Measurements from ENCODE around the gene TNIK.
"Not testable (repeated sequence)": the region's sequence is repeated elsewhere in the genome, so short reads cannot be mapped to it uniquely, and the experiment has no call there.

The TNIK gene

DNA sequence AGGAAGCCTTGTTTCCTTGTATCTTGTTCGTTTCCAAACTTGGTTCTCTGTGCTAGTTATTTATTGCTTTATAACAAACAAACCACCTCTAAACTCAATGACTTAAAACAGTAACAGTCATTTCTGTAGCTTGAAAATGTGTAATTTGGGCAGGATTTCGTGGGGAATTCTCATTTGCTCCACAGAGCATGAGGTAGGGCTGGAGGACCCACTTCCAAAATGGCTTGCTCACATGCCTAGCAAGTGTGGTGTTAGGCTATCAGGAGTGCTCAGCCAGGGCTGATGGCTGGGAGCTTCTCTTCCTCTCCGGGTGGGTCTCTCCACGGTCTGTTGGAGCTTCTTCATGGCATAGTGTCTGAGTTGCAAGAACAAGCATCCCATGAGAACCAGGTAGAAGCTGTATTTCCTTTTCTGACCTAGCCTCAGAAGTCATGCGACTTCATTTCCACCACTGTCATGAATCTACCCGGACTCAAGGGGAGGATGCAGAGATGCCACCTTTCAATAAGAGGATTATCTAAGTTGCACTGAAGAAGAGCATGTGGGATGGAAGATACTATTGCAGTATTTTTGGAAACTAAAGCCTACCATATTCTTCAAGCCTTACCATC, 8.2 kb upstream of the TNIK start:
- no peak for DNase-seq

DNA sequence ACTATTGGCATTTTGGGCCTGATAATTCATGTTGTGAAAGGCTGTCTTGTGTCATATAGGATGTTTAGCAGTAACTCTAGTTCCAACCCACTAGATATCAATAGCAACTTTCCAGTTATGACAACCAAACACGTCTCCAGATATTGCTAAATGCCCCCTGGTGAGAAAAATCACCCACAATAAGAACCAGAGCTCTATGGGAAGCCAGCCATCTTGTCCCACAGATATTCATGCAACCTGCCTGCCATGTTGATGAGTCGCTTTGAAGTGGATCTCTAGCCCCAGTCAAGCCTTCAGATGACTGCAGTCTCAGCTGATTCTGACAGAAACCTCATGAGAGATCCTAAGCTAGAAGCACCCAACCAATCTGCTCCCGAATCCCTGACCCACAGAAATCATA, 5.6 kb upstream of the TNIK start:
- DNase-seq, result no peak

- DNase-seq, result no peak
Measured at GRCh38 chr3:171464462-171464861, 4.3 kb upstream of the TNIK start.

- no peak for DNase-seq
Measured at GRCh38 chr3:171462224-171462623, 2.0 kb upstream of the TNIK start.

GRCh38 chr3:171461525-171461917, 1.3 kb upstream of the TNIK start:
- DNase-seq, result no peak

DNA sequence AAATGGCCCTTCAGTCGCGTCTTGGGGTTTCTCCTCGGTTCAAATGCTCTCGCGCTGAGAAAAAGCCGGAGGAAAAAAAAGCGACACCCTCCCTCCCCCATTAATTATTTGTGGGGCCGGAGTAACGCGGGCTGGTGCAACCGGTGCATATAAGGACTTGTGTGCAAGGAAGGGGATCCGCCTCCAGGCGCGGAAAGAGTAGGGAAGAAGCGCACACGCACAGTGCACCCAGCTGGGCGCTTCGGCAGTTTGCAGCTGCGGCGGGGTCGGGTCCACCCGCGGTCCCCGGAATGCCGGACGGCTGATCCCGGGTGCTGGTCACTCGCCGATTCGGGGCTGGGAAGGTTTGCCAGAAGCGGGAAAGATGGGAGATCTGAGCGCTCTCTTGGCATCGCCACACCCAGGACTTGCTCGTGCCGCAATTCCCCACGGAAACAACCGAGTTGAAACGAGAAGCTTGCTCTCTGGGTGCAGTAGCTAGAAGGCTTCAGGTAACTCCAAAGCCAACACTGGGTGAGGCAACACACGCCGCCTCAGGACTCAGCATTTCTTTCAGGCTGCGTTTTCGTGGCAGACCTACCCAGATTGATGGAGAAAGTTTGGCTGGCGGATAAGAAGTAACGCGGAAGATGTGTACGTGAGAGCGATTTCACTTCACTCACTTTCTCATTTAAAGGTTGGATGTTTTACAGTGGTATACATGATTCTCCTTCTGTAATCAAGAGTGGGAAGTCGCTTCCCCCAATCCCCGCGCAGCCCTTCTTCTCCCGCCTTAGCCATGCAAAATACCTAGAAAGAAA, 720 bp upstream of the TNIK start:
- DNase-seq, result peak; percentile 81

- peak; percentile 85 for DNase-seq
Measured at GRCh38 chr3:171459137-171459941, 866 bp downstream of the TNIK start.

GRCh38 chr3:171458864-171459136, 1.4 kb downstream of the TNIK start:
- DNase-seq, result no peak

DNA sequence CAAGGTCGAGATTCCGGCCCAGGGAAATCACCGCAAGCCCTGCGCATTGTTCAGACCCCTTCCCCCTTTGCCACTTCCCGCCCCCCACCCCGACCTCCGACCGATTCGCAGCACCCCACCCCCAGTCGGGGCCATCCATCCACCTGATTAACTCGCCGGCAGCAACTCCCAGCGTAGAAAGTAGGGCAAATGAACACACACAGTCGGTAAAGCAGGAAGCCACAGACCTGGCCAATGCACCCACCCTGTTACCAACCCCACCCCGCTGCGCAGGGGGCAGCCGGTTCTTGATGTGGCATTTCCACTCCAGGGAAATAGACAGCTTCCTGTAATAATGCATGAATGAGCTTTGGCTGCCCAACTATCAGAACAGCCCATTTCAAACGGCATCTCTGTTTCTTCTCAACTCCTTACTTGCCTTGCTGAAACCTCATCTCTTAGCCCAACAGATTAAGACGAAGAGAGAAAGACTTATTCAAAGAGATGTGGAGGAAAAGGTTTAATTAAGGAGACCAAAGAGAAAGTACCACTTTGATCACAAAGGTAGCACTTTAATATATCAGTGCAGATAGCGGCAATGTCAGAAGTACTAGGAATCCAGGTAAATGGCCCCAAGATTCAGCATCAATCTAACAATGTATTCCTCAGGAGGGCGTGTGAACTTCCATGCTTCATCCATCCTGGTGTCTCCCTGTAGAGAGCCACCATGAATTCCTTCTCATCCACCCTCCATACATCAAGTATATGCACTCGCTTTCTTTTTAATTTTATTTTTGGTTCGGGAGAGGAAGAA, 1.9 kb downstream of the TNIK start:
- peak; percentile 84 for DNase-seq

DNA sequence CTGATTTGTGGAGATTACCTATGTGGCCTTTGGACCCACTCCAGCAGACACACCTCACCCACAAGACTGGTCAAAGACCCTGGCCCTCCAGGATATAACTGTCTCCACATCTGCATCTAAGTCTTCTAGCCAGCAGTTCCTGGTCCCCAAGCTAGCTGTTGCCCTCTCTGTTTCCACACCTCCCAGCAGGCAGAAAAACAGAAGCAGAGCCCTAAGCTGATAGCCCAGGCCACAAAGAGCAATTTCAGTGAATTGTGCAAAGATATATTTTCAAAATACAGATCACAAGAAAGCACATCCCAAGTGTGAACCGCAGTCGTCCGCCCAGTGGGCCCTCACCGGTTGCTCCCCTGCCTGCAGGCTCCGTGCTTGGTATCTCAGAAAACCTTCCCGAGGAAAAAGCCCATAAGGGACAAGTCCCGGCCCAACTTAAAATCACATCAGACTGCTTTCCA, 2.6 kb downstream of the TNIK start:
- DNase-seq, result peak; percentile 65

DNA sequence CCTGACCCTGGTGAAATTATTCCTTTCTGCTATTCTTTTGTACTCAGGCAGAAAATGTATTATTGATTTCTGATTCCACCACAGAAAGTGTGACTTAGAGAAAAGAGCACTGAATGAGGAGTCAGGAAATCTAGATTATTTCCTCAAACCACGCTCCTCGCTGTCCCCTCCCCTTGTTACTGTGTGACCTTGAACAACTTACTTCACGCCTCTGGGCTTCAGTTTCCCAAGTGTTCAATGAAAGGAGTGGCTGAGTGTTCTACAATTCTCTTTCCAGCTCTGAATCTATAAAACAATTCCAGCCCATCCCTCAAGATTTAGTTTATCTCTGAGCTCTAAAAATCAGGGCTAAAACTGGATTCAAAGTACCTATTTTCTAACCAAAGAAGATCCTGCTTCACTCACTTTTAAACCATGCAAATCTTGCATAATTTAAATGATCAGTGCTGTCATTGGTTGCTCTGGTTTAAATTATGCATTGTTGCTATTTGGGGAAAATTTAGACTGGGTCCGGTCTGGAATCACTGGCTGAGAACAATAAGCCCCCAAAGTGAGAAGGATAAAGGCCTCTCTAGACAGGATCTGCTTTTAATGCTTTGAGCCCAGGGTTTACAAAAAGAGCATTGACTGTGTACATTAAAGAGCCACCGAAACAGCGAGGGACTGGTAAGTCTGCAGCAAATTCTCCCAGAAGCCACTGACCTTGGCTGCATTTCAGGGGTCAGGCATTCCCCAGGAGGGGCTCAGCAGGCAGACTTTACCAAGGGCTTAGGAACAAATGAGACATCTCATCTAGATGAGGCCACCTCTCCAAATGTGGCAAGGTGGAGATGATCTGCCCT, 3.2 kb downstream of the TNIK start:
- no peak for DNase-seq

DNA sequence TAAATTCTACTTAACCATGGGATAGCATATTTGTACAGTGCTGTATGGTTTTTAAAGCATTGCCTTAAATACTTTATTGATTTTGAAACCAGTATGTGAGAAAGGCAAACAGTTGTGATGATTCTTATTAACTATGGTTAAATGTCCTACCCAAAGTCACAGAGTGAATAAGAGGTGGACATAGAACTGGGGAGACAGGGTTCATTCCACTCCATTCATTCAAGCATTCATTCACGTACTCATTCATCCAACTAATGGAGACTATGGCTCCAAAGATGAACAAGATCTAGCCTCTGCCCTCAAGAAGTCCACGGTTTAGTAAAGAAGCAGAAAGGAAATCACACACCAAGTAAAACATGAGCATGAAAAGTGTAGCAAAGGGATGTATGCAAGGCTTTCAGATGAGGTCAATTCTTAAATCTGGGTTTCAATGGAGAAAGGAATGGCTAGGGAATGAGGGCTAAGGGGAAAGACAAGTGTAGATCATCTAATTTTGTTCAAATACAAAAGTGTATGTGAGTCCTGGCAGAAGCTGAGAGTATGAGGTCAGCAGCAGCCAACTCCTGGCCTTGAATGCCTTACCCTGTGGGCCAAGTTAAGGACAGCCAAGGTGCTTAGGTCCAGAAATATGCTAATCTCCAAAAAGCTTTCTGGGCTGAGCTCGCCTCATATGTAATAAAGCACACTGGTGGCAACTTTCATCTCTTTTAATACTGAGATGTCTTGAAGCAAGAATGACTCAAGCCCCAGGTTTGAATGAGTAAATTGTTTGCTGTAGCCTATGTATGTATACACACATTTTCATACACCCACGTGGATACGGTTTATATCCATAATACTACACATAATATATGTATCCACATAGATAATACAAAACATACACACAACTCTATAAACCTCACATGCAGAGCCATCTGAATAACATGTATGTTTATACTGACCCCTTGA, 4.3 kb downstream of the TNIK start:
- no peak for DNase-seq

GRCh38 chr3:171454041-171454440, 6.2 kb downstream of the TNIK start:
- no peak for DNase-seq

DNA sequence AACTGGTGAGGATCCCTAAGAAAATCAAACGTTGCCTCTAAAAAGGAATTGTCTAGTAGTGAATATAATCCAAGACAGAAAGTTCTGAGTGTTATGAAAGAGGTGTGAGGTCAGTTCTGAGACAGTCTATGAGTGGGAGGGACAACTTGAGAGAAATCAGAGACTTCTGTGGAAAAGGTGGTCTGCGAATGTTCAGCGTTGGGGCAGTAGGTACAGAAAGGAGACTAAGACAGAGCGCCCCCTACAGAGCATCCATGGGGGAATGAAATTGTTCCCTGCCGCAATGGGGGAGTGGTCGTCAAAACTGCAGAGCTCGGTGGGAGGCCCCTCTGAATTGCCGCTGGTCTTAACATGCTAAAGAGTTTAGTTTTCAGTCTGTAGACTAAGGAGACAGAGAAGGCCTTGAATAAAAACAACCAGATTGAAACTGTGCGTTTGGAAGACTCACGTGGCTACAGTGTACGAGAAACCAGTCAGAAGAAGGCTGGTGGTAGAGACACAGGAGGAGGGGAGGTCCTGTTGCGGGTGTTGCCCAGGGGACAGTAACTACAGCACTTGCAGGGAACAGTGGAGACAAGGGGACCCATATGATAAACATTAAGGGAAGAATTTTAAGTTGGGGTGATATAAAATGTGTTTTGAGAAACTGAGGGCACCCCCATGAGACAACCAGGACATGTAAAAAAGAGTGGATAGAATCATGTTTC, 6.9 kb downstream of the TNIK start:
- no peak for DNase-seq

- DNase-seq, result no peak
Measured at GRCh38 chr3:171452328-171452727, 7.9 kb downstream of the TNIK start.

DNA sequence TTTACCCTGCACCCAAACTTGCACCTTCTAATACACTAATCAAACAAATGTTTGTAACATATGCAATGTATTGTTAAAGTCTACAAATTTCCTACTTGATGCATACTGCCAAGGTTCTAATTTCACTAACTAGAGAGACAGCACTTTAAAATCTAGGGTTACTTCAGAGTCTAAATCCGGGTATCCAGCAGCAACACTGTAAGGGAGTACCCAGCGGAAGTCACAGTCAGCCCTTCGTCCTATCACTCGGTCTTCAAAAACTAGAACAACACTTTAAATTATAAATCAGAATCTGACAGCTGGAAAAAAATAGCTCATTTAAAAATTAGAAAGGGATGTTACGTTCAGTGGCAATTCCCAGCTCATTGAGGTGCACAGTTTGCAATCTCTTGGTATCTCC, 8.3 kb downstream of the TNIK start:
- DNase-seq, result no peak

DNA sequence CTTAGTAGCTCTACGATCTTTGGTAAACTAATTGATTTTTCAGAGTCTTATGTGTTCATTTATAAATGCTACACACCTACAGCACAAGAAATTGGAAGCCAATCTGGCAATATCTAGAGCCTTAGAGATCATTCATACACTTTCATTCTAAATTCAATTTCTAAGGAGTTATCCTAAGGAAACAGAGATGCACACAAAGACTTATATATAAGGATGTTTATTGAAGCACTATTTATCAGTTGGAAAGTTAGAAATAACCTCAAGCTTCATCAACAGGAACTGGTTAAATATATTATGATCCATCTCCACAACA, 12.7 kb downstream of the TNIK start:
- not testable (repeated sequence) for DNase-seq

- DNase-seq, result no peak
Measured at GRCh38 chr3:171446801-171447578, 13.2 kb downstream of the TNIK start.

DNA sequence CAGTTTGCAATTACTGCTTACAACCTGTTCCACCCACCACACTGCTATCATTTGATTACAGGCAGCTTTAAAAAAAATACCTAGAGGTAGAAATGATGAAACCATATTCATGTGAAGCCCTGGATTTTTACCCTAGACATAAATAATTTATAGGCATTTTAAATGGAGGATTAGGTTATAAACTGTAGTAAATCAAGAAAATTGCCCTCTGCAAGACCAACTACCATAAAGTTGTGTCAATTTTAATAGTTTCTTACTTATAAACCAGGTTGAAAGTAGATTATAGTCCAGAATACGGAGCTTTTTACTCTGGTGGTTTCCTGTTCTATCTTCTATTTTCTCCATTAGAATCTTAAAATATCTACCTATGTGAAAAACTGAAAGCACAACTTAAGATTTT, 13.9 kb downstream of the TNIK start:
- no peak for DNase-seq
